Right lobe of liver (tissue), 4 donors: ENCODE measurements around the gene LGALS3BP.

Experiments
- POLR2A ChIP-seq: fragments of 450-650 bp; IDR thresholded peaks from one replicate; pipeline ENCODE4 v1.6.1; 2017; ENCODE audit warnings: antibody characterized with exemption, mild to moderate bottlenecking
- TF ChIP-seq, protein P1 (sequence below), 4 donors: fragments of 200-600 bp in 3 of 4; fragments of 450-650 bp in 1 of 4; IDR thresholded peaks; one replicate each; pipeline versions ENCODE4 v1.5.1 to v1.8.0; 2016 to 2022; ENCODE audit warnings: antibody characterized with exemption in 4 of 4, mild to moderate bottlenecking in 2 of 4
- donor health status: DM: no; HTN: no; CAD: no.
- donor health status: DM: no; HTN: no; CAD: no.
- donor health status: DM: no; HTN: yes; CAD: no.

DNA sequence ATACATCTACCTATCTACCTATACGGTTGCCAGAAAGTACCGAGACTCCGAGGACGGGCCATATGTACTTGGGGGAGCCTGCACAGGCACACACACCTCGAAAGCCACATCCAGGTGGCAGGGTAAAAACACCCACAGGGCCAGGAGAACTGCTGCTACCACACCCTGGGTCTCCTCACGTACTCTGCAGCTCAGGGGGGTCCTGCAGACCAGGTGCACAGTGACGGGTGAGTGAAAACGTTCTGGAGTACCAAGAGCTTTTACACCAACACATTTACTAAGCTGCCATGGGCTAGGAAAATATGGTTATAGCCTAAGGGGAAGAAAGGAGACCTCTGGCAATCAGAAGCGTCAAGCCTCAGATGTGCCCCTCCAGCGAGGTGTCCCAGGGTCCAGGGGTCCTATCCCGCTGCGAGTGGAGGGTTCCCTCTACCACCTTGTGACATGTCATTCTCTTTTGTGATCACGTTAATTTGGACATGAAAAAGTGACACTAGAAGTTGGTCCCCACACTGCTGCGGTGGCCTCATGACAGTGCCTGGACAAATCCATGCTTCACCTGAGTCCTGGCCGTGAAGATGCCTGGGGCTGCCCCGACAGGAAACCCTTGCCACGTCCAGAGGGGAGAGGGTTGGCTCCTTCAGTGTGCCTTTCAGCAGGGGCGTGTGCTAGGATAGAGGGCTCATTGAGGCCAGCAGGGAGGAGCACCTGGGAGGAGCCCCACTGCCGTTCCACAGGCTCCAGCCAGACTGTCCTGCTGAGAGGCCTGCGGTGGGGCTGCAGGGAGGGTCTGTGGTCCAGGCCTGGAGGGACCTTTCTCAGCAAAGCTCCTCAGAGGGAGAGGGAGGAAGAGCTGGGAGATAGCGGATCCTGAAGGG lies 28.0 kb upstream of the LGALS3BP start:
- TF ChIP-seq, protein P1, sequence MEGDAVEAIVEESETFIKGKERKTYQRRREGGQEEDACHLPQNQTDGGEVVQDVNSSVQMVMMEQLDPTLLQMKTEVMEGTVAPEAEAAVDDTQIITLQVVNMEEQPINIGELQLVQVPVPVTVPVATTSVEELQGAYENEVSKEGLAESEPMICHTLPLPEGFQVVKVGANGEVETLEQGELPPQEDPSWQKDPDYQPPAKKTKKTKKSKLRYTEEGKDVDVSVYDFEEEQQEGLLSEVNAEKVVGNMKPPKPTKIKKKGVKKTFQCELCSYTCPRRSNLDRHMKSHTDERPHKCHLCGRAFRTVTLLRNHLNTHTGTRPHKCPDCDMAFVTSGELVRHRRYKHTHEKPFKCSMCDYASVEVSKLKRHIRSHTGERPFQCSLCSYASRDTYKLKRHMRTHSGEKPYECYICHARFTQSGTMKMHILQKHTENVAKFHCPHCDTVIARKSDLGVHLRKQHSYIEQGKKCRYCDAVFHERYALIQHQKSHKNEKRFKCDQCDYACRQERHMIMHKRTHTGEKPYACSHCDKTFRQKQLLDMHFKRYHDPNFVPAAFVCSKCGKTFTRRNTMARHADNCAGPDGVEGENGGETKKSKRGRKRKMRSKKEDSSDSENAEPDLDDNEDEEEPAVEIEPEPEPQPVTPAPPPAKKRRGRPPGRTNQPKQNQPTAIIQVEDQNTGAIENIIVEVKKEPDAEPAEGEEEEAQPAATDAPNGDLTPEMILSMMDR (IDR thresholded peaks at IDR 0.05), result no peak
- TF ChIP-seq POLR2A, result no peak
